Placental pericyte (primary cell): Measurements from ENCODE around the gene TMEM184B. TPM values are rescaled to one million over a fixed set of nuclear protein-coding genes. Genes with fewer than 3 reads are reported as not detected.

Source experiments
- small RNA-seq: library from RNA; depleted of rRNA; stranded (forward); fragments of <200 nt; gene quantifications from one replicate; pipeline ENCODE3, GENCODE V24; 2012; ENCODE audit warnings: low replicate concordance
- total RNA-seq: library from RNA; depleted of rRNA; stranded (reverse); fragments of >200 nt; gene quantifications from 2 replicates; pipeline ENCODE4 v1.2.3, GENCODE V29; 2012

The TMEM184B gene
- total RNA-seq = 90.8 and 94.9 TPM in 2 replicates

GRCh38 chr22:38272373-38273134 is at the start of gene TMEM184B:
Gene TMEM184B, minus strand, starts transcription at chr22:38273010. Its CDS starts 25,049 bp downstream, at chr22:38247961.

GRCh38 chr22:38317122-38317994 is 44.5 kb upstream of the TMEM184B start, which contains the start of gene CSNK1E:
Gene CSNK1E, minus strand, starts transcription at chr22:38317433. Its CDS starts 3,276 bp downstream, at chr22:38314157.

GRCh38 chr22:38201711-38202436 is 70.9 kb downstream of the TMEM184B start, which contains the start of gene MAFF:
Gene MAFF, plus strand, starts transcription at chr22:38201994. Its CDS starts 11,860 bp downstream, at chr22:38213854.

GRCh38 chr22:38181453-38182200 is 91.2 kb downstream of the TMEM184B start, which contains the start of gene PLA2G6:
Gene PLA2G6, minus strand, starts transcription at chr22:38181830. Its CDS starts 12,404 bp downstream, at chr22:38169426.

Small RNAs within 50 kb of the gene (small RNA-seq; reads per million reads assigned to genes)
- gene RF00017 (not detected), gene RN7SL704P (not detected)

Other genes starting within 250 kb of the TMEM184B start
- gene PICK1, start 215.6 kb downstream of the TMEM184B start, total RNA-seq = 12.3 and 15.8 TPM in 2 replicates
- 0.14 TPM in 1 of 2 replicates, not detected in the other for gene SLC16A8, start 188.8 kb downstream of the TMEM184B start, total RNA-seq
- 2.2 and 3.4 TPM in 2 replicates for gene BAIAP2L2, start 162.3 kb downstream of the TMEM184B start, total RNA-seq
- gene PLA2G6, start 91.2 kb downstream of the TMEM184B start, total RNA-seq = 8.5 and 11.6 TPM in 2 replicates
- gene MAFF, start 71.0 kb downstream of the TMEM184B start, total RNA-seq = 64.6 and 70.9 TPM in 2 replicates
- 184 and 344 TPM in 2 replicates for gene CSNK1E, start 44.4 kb upstream of the TMEM184B start, total RNA-seq
- under 0.01 TPM in 1 of 2 replicates, not detected in the other for gene KCNJ4, start 182.2 kb upstream of the TMEM184B start, total RNA-seq
- gene KDELR3, start 195.1 kb upstream of the TMEM184B start, total RNA-seq = 111 and 136 TPM in 2 replicates
- 439 and 549 TPM in 2 replicates for gene DDX17, start 233.3 kb upstream of the TMEM184B start, total RNA-seq